ENCODE measurements around the gene ZBTB2. TPM values are rescaled to one million over a fixed set of nuclear protein-coding genes. Genes with fewer than 3 reads are reported as not detected.

Gene ZBTB2
- total RNA-seq, 1 experiment from 2014 or later, result 31.4 TPM

- no peak overlapping the region for H3K4me2 ChIP-seq (ENCODE audit: insufficient read depth, insufficient read length, low read length)
- no peak overlapping the region for H3K27ac Mint-ChIP-seq
- no peaks in the 10 kb centered on the region for H3K79me2 ChIP-seq (ENCODE audit: insufficient read depth, low read length)
- no peak for DNase-seq
- H3K4me1 ChIP-seq (ENCODE audit: insufficient read depth, low read length), result no peaks in the 10 kb centered on the region
- H3K4me3 Mint-ChIP-seq, result no peak overlapping the region
- H4K8ac ChIP-seq (replicated peaks; ENCODE audit: insufficient read length, low read depth, low read length), result no peak overlapping the region
- H3K4ac ChIP-seq (ENCODE audit: low read depth, low read length), result no peak overlapping the region
- no peaks in the 10 kb centered on the region for H3K79me1 ChIP-seq (ENCODE audit: insufficient read depth, low read depth, low read length, poor library complexity, severe bottlenecking)
- H3K9me3 ChIP-seq (ENCODE audit: control insufficient read depth, low read depth, low read length), result no peaks in the 10 kb centered on the region
- H3K56ac ChIP-seq (ENCODE audit: insufficient read length, low read depth, low read length), result no peak overlapping the region
- no peak overlapping the region for H4K5ac ChIP-seq (ENCODE audit: insufficient read length, low read depth, low read length)
- no peak overlapping the region for H3K18ac ChIP-seq (ENCODE audit: insufficient read length, low read depth, low read length)
- H3K9me3 Mint-ChIP-seq, result no peaks in the 10 kb centered on the region
- no peak overlapping the region for H2BK120ac ChIP-seq (ENCODE audit: low read depth, low read length, poor library complexity, severe bottlenecking)
- H2BK5ac ChIP-seq (ENCODE audit: insufficient read length, low read length), result no peak overlapping the region
- H3K23me2 ChIP-seq (ENCODE audit: insufficient read length, low read depth, low read length, poor library complexity, severe bottlenecking), result no peaks in the 10 kb centered on the region
- H2BK15ac ChIP-seq (ENCODE audit: low read depth, low read length), result no peak overlapping the region
- H4K91ac ChIP-seq (ENCODE audit: insufficient read length, low read depth, low read length), result no peak overlapping the region
- no peak overlapping the region for H3K27ac ChIP-seq (ENCODE audit: insufficient read length, low read depth, low read length)
- H3K23ac ChIP-seq (ENCODE audit: insufficient read length, low read depth, low read length), result no peak overlapping the region
- no peak overlapping the region for H2BK12ac ChIP-seq (ENCODE audit: insufficient read length, low read depth, low read length)
- H3K4me1 Mint-ChIP-seq, result 0 out of 4 replicates have a peak, but pooled peaks cover 0 to 3% of the 10 kb centered on the region in 2 experiments
- no peaks in the 10 kb centered on the region for H4K20me1 ChIP-seq (ENCODE audit: control insufficient read depth, insufficient read depth, insufficient read length)
- no peak overlapping the region for H2AFZ ChIP-seq (ENCODE audit: low read length)
- H3K14ac ChIP-seq (ENCODE audit: insufficient read depth, low read length), result no peak overlapping the region
- no peaks in the 10 kb centered on the region for H3K27me3 ChIP-seq (ENCODE audit: insufficient read depth, low read length)
- peaks cover 21 to 69% (median 53%) of the 10 kb centered on the region in 3 experiments for H3K36me3 Mint-ChIP-seq (ENCODE audit: insufficient read depth in 1 of 3, low read depth in 3 of 3)
- no peak overlapping the region for H2AK5ac ChIP-seq (ENCODE audit: insufficient read length, low read length)
- no peak overlapping the region for H3T11ph ChIP-seq (ENCODE audit: low read length)
- H3K9ac ChIP-seq (ENCODE audit: extremely low read depth, insufficient read length, low read length), result no peak overlapping the region
- peak; percentile 40; the same call in 2 of the 3 replicates for TF ChIP-seq CTCF (conservative IDR thresholded peaks at IDR 0.05)
- no CpG with 5 or more reads among the region's 3 CpGs for WGBS (ENCODE audit: extremely low coverage, insufficient read length, low lambda C conversion rate)
- no peaks in the 10 kb centered on the region for H3K27me3 Mint-ChIP-seq (ENCODE audit: low read depth)
- H2BK20ac ChIP-seq (ENCODE audit: low read depth, low read length, poor library complexity, severe bottlenecking), result no peak overlapping the region
Observed at GRCh38 chr6:151430886-151431285, 39.5 kb upstream of the ZBTB2 start.
